HL-60 (cell line): ENCODE data around the gene ECHS1.

Experiments
- DNase-seq, 2 experiments: peaks; one replicate each; pipeline ENCODE4 v3.0.0-alpha.2; 2010 to 2020; ENCODE audit warnings: low read depth in 1 of 2, low spot score in 1 of 2
- H3K27ac ChIP-seq: fragments of 250-450 bp; sonication (Bioruptor Pico); replicated peaks from 2 replicates; pipeline ENCODE4 v1.5.1; 2020; ENCODE audit warnings: mild to moderate bottlenecking, moderate library complexity
- H3K27me3 ChIP-seq: fragments of 250-450 bp; sonication (Bioruptor Pico); 2 replicates; pipeline ENCODE4 v1.5.1; 2021; ENCODE audit warnings: mild to moderate bottlenecking, moderate library complexity; ENCODE audit not compliant: insufficient read depth, poor library complexity, severe bottlenecking
- H3K4me3 ChIP-seq: replicated peaks from 2 replicates; pipeline ENCODE4 v1.5.1; 2011; ENCODE audit warnings: mild to moderate bottlenecking, control low read depth, low read length; ENCODE audit not compliant: insufficient read depth
- GABPA ChIP-seq: IDR thresholded peaks from 2 replicates; pipeline ENCODE4 v1.6.1; 2012; ENCODE audit warnings: low read depth
- POLR2AphosphoS5 ChIP-seq: IDR thresholded peaks from 2 replicates; pipeline ENCODE4 v1.6.1; 2012; ENCODE audit warnings: low read depth
- SPI1 ChIP-seq: IDR thresholded peaks from 2 replicates; pipeline ENCODE4 v1.6.1; 2012; ENCODE audit warnings: low read depth, mild to moderate bottlenecking, borderline replicate concordance
- TF ChIP-seq, protein P1 (sequence below): IDR thresholded peaks from one replicate; pipeline ENCODE4 v1.5.1; 2011; ENCODE audit warnings: low read length, control low read depth, inconsistent platforms; ENCODE audit not compliant: insufficient read depth
- TF ChIP-seq, protein P2 (sequence below): IDR thresholded peaks from 2 replicates; pipeline ENCODE4 v1.6.1; 2012; ENCODE audit warnings: low read depth; ENCODE audit not compliant: insufficient replicate concordance

Gene ECHS1

DNA sequence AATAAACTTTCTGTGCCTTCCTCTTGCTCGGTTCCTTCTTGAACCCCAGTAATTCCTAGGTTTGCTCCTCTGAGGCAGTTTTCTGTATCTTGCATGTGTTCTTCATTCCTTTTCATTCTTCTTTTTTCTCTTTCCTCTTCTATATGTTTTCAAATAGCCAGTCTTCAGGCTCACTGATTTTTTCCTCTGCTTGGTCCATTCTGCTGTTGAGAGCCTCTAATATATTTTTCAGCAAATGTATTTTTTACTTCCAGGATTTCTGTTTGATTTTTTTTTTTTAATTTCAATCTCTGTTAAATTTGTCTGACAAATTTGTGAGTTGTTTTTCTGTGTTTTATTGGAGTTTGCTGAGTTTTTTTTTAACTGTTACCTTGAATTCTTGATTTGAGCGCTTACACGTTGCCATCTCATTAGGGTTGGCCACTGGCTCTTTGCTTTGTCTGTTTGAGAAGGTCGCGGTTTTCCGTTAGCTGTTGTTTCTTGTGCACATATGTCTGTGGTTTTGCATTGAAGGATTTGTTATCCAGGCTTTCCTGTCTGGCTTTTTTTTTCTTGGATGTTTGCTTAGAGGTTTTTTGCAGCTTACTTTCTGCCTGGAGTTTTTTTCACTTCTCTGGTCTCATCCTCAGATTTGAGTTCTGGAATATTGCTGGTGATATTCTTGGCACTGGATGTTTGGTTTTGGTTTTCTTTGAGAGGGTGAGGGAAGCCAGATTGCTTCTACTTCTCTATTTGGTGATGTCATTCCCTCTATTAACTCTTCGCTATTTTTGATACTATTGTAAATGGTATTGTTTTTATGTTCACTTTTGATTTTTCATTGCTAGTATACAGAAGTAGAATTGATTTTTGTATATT is 38.6 kb upstream of the ECHS1 start:
- H3K27ac ChIP-seq, result no peak overlapping the region
- TF ChIP-seq POLR2AphosphoS5 (no peak), SPI1 (no peak)
- TF ChIP-seq, protein P1, sequence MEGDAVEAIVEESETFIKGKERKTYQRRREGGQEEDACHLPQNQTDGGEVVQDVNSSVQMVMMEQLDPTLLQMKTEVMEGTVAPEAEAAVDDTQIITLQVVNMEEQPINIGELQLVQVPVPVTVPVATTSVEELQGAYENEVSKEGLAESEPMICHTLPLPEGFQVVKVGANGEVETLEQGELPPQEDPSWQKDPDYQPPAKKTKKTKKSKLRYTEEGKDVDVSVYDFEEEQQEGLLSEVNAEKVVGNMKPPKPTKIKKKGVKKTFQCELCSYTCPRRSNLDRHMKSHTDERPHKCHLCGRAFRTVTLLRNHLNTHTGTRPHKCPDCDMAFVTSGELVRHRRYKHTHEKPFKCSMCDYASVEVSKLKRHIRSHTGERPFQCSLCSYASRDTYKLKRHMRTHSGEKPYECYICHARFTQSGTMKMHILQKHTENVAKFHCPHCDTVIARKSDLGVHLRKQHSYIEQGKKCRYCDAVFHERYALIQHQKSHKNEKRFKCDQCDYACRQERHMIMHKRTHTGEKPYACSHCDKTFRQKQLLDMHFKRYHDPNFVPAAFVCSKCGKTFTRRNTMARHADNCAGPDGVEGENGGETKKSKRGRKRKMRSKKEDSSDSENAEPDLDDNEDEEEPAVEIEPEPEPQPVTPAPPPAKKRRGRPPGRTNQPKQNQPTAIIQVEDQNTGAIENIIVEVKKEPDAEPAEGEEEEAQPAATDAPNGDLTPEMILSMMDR, result no peak
- H3K27me3 ChIP-seq, result no peaks in the 10 kb centered on the region
- H3K4me3 ChIP-seq, result no peak overlapping the region
- DNase-seq, result no peak

DNA sequence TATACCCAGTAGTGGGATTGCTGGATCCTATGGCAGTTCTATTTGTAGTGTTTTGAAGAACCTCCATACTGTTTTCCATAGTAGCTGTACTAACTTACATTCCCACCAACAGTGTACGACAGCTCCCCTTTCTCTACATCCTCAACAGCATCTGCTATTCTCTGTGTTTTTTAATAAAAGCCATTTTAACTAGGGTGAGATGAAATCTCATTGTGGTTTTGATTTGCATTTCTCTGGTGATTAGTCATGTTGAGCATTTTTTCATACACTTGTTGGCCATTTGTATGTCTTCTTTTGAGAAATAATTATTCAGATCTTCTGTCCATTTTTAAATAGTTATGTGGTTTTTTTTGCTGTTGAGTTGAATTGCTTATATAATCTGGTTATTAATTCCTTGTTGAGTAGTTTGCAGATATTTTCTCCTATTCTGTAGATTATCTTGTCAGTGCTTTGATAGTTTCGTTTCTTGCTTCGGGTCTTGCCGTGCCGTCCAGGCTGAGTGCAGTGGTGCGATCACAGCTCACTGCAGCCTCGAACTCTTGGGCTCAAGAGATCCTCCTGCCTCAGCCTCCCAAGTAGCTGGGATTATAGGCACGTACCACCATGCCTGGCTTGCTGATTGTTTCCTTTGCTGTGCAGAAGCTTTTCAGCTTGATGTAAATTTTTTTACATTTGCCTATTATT is 32.8 kb upstream of the ECHS1 start:
- no peak for DNase-seq
- Histone ChIP-seq H3K27ac (no peak overlapping the region), H3K27me3 (no peaks in the 10 kb centered on the region), H3K4me3 (no peak overlapping the region)
- TF ChIP-seq GABPA, result no peak

DNA sequence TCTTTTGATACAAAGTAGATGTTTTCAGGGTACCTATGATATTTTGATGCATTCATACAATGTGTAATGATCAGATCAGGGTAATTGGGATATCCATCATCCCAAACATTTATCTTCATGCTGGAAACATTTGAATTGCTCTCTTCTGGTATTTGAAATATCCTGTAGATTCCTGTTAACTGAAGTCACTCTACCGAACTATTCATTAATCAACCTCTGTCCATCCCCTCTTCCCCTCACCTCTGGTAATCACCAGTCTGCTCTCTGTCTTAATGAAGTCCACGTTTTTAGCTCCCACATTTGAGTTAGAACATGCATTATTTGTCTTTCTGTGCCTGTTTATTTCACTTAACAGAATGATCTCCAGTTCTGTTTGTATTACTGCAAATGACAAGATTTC is 32.1 kb upstream of the ECHS1 start:
- H3K27ac ChIP-seq, result no peak overlapping the region
- DNase-seq, result no peak
- TF ChIP-seq SPI1, result no peak
- H3K4me3 ChIP-seq, result no peak overlapping the region
- H3K27me3 ChIP-seq, result no peaks in the 10 kb centered on the region

DNA sequence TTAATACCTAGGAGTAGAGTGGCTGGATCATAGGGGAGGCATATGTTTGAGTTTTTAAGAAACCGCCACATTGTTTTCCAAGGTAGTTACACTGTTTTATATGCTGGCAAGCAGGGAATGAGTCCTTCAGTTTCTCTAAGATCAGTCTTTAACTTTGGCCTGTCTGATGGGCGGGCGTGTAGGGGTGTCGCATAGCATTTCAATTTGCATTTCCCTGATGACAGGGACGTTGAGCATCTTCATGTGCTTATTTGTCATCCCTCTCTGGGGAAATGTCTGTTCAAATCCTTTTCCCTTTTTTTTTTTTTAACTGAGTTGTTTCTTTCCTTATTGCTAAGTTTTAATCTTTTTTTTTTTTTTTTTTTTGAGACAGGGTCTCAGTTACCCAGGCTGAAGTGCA is 30.6 kb upstream of the ECHS1 start:
- H3K27ac ChIP-seq, result no peak overlapping the region
- TF ChIP-seq SPI1 (no peak), GABPA (no peak)
- TF ChIP-seq, protein P2, sequence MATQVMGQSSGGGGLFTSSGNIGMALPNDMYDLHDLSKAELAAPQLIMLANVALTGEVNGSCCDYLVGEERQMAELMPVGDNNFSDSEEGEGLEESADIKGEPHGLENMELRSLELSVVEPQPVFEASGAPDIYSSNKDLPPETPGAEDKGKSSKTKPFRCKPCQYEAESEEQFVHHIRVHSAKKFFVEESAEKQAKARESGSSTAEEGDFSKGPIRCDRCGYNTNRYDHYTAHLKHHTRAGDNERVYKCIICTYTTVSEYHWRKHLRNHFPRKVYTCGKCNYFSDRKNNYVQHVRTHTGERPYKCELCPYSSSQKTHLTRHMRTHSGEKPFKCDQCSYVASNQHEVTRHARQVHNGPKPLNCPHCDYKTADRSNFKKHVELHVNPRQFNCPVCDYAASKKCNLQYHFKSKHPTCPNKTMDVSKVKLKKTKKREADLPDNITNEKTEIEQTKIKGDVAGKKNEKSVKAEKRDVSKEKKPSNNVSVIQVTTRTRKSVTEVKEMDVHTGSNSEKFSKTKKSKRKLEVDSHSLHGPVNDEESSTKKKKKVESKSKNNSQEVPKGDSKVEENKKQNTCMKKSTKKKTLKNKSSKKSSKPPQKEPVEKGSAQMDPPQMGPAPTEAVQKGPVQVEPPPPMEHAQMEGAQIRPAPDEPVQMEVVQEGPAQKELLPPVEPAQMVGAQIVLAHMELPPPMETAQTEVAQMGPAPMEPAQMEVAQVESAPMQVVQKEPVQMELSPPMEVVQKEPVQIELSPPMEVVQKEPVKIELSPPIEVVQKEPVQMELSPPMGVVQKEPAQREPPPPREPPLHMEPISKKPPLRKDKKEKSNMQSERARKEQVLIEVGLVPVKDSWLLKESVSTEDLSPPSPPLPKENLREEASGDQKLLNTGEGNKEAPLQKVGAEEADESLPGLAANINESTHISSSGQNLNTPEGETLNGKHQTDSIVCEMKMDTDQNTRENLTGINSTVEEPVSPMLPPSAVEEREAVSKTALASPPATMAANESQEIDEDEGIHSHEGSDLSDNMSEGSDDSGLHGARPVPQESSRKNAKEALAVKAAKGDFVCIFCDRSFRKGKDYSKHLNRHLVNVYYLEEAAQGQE, result no peak
- TF ChIP-seq, protein P1, result no peak
- no peaks in the 10 kb centered on the region for H3K27me3 ChIP-seq
- no peak for DNase-seq
- no peak overlapping the region for H3K4me3 ChIP-seq

DNA sequence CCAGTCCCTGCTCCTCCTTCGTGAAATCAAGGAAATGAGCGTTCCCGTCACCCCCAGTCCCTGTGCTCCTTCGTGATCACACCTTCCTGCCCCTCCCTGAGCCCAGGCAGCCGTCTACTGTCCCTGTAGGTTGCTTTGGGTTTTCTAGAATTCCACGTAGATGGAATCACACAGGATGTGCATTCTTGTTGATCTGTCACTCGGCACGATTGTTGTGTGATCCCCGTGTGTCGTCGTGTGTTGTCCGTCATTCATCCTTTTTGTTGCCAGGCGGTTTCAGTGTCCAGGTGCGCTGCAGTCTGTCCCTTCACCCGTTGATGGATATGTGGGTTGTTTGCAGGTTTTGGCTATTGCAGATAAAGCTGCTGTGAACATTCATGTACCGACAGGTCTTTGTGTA is 30.2 kb upstream of the ECHS1 start:
- Histone ChIP-seq H3K27ac (no peak overlapping the region), H3K4me3 (no peak overlapping the region), H3K27me3 (no peaks in the 10 kb centered on the region)
- no peak for DNase-seq
- TF ChIP-seq POLR2AphosphoS5, result no peak
- TF ChIP-seq, protein P2, result no peak
